Right atrium auricular region (tissue), 2 donors: Measurements from ENCODE around the gene ANO7. TPM values are rescaled to one million over a fixed set of nuclear protein-coding genes. Genes with fewer than 3 reads are reported as not detected.
"Not testable (repeated sequence)": the region's sequence is repeated elsewhere in the genome, so short reads cannot be mapped to it uniquely, and the experiment has no call there.

Source experiments
- DNase-seq: peaks from one replicate; pipeline ENCODE4 v3.0.0-alpha.2; 2019; ENCODE audit warnings: low spot score
- H3K27ac ChIP-seq, 2 donors: fragments of 200-600 bp; sonication (generic); 1 replicate in 1 of 2; 2 replicates in 1 of 2; pipeline ENCODE4 v1.5.1; 2016 to 2019
- H3K27me3 ChIP-seq, 2 donors: fragments of 200-600 bp; sonication (generic); one replicate each; pipeline versions ENCODE4 v1.5.1 to v1.6.0; 2017 to 2019
- H3K36me3 ChIP-seq: fragments of 200-600 bp; sonication (generic); one replicate; pipeline ENCODE4 v1.5.1; 2016
- H3K4me1 ChIP-seq, 2 donors: fragments of 200-600 bp; sonication (generic); one replicate each; pipeline versions ENCODE4 v1.5.1 to v1.6.0; 2017 to 2019
- H3K4me3 ChIP-seq, 2 donors: fragments of 200-600 bp; sonication (generic); 1 replicate in 1 of 2; 2 replicates in 1 of 2; pipeline ENCODE4 v1.5.1; 2017 to 2019; ENCODE audit warnings: mild to moderate bottlenecking in 1 of 2, moderate library complexity in 1 of 2
- H3K9me3 ChIP-seq, 2 donors: fragments of 200-600 bp; sonication (generic); one replicate each; pipeline ENCODE4 v1.5.1; 2019
- total RNA-seq, 2 donors: library from RNA; depleted of rRNA; stranded (reverse); fragments of >200 nt; gene quantifications; one replicate each; pipeline ENCODE4 v1.1.0, GENCODE V29; 2016
- TF ChIP-seq, protein P1 (sequence below), 2 donors: fragments of 200-600 bp; sonication (generic); IDR thresholded peaks; one replicate each; pipeline ENCODE4 v1.5.1; 2019; ENCODE audit warnings: antibody characterized with exemption in 2 of 2

The ANO7 gene
- total RNA-seq, 2 donors from 2014 or later = 1.1 to 1.3 TPM

DNA sequence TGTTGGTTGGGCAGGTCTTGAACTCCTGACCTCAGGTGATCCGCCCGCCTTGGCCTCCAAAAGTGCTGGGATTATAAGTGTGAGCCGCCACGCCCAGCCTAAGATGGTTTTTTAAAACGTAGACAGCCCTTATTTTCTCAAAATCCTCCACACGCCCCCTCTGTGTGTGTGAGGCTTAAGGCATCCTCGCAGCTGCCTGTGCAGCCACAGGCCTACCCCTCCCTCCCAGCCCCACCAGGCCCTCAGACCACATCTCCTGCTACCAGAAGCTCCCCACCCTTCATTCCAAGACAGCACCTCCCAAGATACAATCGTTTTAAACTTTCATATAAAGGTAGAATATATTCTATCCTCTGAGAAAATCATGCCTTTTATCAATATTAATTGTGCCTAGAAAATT lies 4.8 kb downstream of the ANO7 start:
- H3K4me3 ChIP-seq = no peak overlapping the region
- no peaks in the 10 kb centered on the region for H3K27me3 ChIP-seq
- H3K27ac ChIP-seq = no peak overlapping the region
- H3K4me1 ChIP-seq = no peaks in the 10 kb centered on the region
- no peaks in the 10 kb centered on the region for H3K9me3 ChIP-seq
- TF ChIP-seq, protein P1, sequence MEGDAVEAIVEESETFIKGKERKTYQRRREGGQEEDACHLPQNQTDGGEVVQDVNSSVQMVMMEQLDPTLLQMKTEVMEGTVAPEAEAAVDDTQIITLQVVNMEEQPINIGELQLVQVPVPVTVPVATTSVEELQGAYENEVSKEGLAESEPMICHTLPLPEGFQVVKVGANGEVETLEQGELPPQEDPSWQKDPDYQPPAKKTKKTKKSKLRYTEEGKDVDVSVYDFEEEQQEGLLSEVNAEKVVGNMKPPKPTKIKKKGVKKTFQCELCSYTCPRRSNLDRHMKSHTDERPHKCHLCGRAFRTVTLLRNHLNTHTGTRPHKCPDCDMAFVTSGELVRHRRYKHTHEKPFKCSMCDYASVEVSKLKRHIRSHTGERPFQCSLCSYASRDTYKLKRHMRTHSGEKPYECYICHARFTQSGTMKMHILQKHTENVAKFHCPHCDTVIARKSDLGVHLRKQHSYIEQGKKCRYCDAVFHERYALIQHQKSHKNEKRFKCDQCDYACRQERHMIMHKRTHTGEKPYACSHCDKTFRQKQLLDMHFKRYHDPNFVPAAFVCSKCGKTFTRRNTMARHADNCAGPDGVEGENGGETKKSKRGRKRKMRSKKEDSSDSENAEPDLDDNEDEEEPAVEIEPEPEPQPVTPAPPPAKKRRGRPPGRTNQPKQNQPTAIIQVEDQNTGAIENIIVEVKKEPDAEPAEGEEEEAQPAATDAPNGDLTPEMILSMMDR (IDR thresholded peaks at IDR 0.05) = no peak
- no peak for DNase-seq
- H3K36me3 ChIP-seq = no peaks in the 10 kb centered on the region

DNA sequence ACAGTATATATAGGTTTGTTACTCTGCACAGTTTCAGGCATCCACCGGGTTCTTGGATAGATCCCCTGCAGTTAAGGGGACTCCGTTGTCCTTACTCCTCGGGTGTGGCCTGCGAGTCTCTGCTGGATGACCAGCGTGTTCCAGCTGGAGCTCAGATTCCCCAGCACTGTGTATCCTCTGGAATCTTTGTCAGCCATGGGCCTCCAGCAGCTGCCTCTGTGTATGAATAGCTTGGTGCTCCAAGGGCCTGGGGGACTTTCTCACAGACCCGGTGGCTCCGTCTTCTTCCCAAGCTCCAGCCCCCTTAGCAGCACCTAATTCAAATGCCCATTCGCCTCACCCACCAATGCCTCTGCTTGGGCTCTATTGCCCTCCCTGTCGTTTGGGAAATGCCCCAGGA lies 6.3 kb downstream of the ANO7 start:
- H3K27me3 ChIP-seq = no peaks in the 10 kb centered on the region
- no peak for DNase-seq
- no peaks in the 10 kb centered on the region for H3K4me1 ChIP-seq
- no peak overlapping the region for H3K4me3 ChIP-seq
- no peaks in the 10 kb centered on the region for H3K9me3 ChIP-seq
- TF ChIP-seq, protein P1 (IDR thresholded peaks at IDR 0.05) = no peak
- no peak overlapping the region for H3K27ac ChIP-seq
- H3K36me3 ChIP-seq = no peaks in the 10 kb centered on the region

DNA sequence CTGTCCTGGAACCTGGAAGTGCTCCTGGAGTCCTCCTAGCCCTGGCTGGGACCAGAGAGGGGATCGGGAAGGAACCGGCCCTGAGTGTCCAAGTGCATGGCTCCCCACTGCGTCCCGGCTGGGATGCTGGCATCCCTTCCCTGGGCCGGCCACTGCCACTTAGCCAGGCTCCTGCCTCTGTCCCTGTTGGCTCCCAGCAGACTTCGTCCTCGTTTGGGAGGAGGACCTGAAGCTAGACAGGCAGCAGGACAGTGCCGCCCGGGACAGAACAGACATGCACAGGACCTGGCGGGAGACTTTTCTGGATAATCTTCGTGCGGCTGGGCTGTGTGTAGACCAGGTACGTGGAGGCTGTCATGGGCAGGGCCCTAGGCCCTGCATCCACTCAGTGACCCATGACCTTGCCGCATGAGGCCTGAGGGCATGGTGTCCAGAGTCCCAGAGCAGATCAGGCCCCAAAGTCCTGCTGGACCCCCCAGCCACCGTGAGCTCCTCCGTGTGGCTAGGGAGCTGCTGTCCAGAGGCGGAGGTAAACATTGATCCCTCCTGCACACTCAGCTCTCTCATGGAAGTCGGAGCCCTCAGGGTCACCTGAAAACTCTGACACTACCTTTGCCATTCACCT lies 7.1 kb downstream of the ANO7 start:
- no peaks in the 10 kb centered on the region for H3K9me3 ChIP-seq
- no peak overlapping the region for H3K4me3 ChIP-seq
- TF ChIP-seq, protein P1 (IDR thresholded peaks at IDR 0.05) = no peak
- no peak for DNase-seq
- no peaks in the 10 kb centered on the region for H3K27me3 ChIP-seq
- no peaks in the 10 kb centered on the region for H3K4me1 ChIP-seq
- H3K36me3 ChIP-seq = no peaks in the 10 kb centered on the region
- no peak overlapping the region for H3K27ac ChIP-seq

DNA sequence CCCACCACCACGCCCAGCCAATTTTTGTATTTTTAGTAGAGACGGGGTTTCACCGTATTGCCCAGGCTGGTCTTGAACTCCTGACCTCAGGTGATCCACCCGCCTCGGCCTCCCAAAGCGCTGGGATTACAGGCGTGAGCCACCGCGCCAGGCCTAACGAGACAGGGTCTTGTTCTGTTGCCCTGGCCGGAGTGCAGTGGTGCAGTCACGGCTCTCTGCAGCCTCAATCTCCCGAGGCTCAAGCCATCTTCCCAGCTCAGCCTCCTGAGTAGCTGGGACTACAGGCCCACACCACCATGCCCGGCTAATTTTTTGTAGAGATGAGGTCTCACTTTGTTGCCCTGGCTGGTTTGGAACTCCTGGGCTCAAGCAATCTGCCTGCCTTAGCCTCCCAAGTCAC lies 8.8 kb downstream of the ANO7 start:
- H3K9me3 ChIP-seq, H3K27ac ChIP-seq, H3K36me3 ChIP-seq, H3K4me3 ChIP-seq, H3K27me3 ChIP-seq, H3K4me1 ChIP-seq, DNase-seq: not testable (repeated sequence)

- Histone ChIP-seq H3K27me3 (no peaks in the 10 kb centered on the region), H3K36me3 (no peaks in the 10 kb centered on the region), H3K27ac (no peak overlapping the region), H3K4me1 (no peaks in the 10 kb centered on the region), H3K4me3 (no peak overlapping the region), H3K9me3 (no peaks in the 10 kb centered on the region)
- no peak for DNase-seq
- TF ChIP-seq, protein P1 (IDR thresholded peaks at IDR 0.05) = no peak
Measured at GRCh38 chr2:241197947-241198346, 9.5 kb downstream of the ANO7 start.

DNA sequence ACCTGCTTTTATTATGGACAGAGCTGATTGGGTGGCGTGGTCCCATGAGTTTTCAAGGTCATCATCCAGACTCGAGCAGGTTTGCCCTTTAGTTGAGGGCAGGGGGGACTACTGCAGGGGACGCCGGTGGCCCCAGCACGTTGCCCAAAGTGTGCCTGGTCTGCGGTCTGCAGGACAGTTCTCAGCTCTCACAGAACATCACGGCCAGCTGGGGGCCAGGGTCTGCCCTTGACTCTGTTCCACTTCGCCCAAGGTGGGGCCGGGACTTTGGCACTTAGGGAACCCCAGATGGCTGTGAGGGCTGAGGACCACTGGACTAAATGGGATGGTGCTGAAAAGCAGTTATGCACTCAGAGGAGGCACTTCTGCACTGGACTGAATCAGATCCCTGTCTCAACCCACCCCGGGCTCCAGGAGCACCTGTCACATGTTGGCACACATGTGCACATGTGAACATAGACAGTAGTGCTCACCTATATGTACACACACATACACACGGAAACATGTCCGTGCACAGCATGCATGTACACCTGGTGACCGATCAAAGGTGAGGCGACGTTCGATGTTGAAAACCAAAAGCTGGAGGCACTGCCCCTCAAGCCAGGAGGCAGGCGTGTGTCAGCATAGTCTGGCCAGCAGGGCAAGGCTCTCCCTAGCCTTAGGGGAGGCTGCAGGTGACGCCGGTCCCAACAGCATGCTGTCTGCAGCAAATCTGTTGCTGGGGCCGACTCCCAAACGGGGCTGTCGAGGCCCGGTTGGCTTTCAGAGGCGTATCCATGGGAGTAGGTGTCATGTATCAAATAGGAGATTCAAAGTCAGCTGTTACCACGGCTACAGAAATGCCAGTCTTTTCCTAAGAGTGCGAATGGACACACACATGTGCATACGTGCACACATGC lies 10.2 kb downstream of the ANO7 start:
- Histone ChIP-seq H3K27me3 (no peaks in the 10 kb centered on the region), H3K36me3 (no peaks in the 10 kb centered on the region), H3K4me3 (no peak overlapping the region), H3K27ac (no peak overlapping the region), H3K4me1 (no peaks in the 10 kb centered on the region), H3K9me3 (no peaks in the 10 kb centered on the region)
- TF ChIP-seq, protein P1 (IDR thresholded peaks at IDR 0.05) = no peak
- no peak for DNase-seq
